ENCODE results near the gene COBLL1.

DNA sequence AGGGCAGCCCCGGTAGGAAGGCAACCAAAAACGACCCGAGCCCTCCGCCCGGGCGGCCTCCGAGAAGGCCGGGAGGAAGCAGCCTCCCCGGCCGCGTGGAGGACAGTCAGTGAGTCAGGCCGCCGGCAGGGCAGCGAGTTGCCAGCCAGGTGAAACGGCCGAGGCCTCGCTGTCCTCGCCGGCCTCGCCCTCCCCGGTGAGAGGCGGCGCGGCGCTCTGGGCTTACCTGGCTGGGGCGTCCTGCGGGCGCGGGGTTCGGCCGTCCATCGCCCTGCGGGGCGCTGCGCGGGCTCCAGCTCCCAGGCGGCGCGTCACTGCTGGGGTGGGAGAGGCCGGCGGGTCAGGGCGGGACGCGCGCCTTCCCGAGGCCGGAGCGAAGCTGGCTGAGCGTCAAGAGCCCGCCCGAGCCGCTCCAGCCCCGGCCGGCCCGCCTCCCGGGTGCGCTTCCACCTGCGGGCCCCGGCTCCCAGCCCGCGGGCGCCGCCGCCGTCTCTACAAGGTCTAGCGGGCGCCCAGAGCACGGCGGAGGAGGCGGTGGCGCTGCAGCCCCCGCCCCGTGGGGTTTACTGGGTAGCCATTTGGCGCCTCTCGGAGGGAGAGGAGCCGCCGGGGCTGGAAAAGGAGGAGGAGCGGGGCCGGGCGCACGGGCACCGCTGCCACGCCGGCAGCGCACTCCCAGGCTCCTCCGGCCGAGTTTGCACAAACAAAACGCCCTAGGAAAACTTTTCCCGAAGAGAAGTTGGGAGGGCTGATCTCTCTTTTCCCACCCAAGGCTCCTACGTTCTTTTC, 499 bp downstream of the COBLL1 start:
- TF ChIP-seq, protein P1, sequence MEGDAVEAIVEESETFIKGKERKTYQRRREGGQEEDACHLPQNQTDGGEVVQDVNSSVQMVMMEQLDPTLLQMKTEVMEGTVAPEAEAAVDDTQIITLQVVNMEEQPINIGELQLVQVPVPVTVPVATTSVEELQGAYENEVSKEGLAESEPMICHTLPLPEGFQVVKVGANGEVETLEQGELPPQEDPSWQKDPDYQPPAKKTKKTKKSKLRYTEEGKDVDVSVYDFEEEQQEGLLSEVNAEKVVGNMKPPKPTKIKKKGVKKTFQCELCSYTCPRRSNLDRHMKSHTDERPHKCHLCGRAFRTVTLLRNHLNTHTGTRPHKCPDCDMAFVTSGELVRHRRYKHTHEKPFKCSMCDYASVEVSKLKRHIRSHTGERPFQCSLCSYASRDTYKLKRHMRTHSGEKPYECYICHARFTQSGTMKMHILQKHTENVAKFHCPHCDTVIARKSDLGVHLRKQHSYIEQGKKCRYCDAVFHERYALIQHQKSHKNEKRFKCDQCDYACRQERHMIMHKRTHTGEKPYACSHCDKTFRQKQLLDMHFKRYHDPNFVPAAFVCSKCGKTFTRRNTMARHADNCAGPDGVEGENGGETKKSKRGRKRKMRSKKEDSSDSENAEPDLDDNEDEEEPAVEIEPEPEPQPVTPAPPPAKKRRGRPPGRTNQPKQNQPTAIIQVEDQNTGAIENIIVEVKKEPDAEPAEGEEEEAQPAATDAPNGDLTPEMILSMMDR (IDR thresholded peaks at IDR 0.05; ENCODE audit: low read depth, low read length), result peak; percentile 46
- no peak for TF ChIP-seq EZH2phosphoT487 (IDR thresholded peaks at IDR 0.05; ENCODE audit: low read depth)
